Panc1 (cell line): ENCODE measurements around the gene RGMA.

Source experiments
- TCF7L2 ChIP-seq: IDR thresholded peaks from 2 replicates; pipeline ENCODE4 v1.6.1; 2011; ENCODE audit warnings: mild to moderate bottlenecking, low read depth, low read length, inconsistent platforms
- TF ChIP-seq, protein P1 (sequence below): fragments of 450-650 bp; IDR thresholded peaks from 2 replicates; pipeline ENCODE4 v1.5.1; 2017; ENCODE audit warnings: mild to moderate bottlenecking

DNA sequence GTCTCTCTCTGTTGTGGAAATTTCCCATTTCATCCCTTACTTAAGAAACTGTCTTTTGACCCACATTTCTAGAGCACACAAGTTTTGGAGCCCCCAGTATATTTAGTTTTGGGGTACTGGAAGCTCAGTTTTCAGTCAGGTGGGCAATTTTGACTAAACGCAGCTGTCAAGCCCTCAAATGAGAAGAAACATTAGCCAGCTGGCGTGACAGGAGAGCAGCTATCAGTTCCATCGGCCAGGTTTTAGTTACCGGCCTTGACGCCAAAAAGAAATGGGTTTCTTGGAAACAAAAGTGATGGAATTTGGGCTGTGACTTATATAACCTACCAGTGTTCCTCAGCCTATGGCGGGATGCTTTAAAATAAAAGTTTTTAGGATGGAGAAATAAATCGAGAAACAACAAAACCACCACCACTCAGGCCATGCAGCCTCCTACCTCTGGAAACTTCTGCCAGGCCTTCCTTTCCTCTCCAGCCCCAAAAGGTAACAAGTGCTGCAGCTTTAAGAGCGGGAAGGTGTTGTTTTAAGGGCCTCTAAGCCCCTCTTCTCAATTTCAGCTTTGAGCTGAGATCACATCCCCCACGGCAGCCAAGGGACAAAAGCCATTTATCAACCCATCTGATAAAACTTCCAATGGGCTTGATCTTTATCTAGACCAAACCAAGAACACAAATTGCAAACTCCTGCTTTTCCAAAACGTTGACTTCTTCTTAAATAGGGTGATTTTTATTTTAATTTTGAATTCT lies 18.3 kb downstream of the RGMA start:
- TF ChIP-seq, protein P1, sequence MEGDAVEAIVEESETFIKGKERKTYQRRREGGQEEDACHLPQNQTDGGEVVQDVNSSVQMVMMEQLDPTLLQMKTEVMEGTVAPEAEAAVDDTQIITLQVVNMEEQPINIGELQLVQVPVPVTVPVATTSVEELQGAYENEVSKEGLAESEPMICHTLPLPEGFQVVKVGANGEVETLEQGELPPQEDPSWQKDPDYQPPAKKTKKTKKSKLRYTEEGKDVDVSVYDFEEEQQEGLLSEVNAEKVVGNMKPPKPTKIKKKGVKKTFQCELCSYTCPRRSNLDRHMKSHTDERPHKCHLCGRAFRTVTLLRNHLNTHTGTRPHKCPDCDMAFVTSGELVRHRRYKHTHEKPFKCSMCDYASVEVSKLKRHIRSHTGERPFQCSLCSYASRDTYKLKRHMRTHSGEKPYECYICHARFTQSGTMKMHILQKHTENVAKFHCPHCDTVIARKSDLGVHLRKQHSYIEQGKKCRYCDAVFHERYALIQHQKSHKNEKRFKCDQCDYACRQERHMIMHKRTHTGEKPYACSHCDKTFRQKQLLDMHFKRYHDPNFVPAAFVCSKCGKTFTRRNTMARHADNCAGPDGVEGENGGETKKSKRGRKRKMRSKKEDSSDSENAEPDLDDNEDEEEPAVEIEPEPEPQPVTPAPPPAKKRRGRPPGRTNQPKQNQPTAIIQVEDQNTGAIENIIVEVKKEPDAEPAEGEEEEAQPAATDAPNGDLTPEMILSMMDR, result no peak
- TF ChIP-seq TCF7L2, result no peak
